ENCODE data around the gene RPUSD1. TPM values are rescaled to one million over a fixed set of nuclear protein-coding genes. Genes with fewer than 3 reads are reported as not detected.
"Not testable (repeated sequence)": the region's sequence is repeated elsewhere in the genome, so short reads cannot be mapped to it uniquely, and the experiment has no call there.

The RPUSD1 gene
- polyA plus RNA-seq, 3 donors, result 29.5 to 38.1 (median 31.5) TPM

DNA sequence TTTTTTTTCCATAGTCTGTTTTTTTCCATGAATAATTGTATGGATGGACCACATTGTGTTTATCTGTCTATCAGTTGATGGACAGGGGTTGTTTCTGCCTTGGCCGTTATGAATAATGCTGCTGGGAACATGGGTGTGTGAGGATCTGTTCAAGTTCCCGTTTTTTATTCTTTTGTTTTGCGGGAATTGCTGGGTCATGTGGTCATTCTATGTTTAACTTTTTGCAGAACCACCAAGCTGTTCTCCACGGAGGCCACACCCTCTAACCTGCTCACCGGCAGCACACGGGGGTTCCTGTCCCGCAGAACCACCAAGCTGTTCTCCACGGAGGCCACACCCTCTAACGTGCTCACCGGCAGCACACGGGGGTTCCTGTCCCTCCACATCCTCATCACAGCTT lies 33.5 kb downstream of the RPUSD1 start:
- intact Hi-C loops (cut with micrococcal nuclease), result no loop called here
- Histone ChIP-seq H3K27me3 (ENCODE audit: control insufficient read depth in 2 of 2, insufficient read depth in 2 of 2, low read length in 2 of 2) (no peaks in the 10 kb centered on the region), H3K27ac (ENCODE audit: low read depth in 1 of 2, low read length in 2 of 2) (peak overlapping the region; percentile 11 to 49), H3K4me2 (replicated peaks; ENCODE audit: extremely low read depth, low read length, poor library complexity, severe bottlenecking) (peak overlapping the region; percentile 70), H3K79me2 (ENCODE audit: insufficient read depth, low read length) (no peaks in the 10 kb centered on the region), H4K20me1 (ENCODE audit: insufficient read depth, low read length) (no peaks in the 10 kb centered on the region), H3K9ac (ENCODE audit: insufficient read depth, low read length, poor library complexity, severe bottlenecking) (no peak overlapping the region), H3K4me1 (ENCODE audit: control insufficient read depth in 1 of 2, insufficient read depth in 2 of 2, low read length in 2 of 2) (peaks cover 33 to 41% of the 10 kb centered on the region in 2 donors), H2AFZ (ENCODE audit: insufficient read depth, low read depth, low read length, poor library complexity, severe bottlenecking) (peak overlapping the region; percentile 48), H3K36me3 (replicated peaks in 1 of 2; ENCODE audit: control insufficient read depth in 1 of 2, insufficient read depth in 2 of 2, low read length in 2 of 2) (no peaks in the 10 kb centered on the region), H3K4me3 (replicated peaks in 1 of 3; ENCODE audit: low read depth in 2 of 3, low read length in 3 of 3) (peak overlapping the region in 1 of 3 experiments; percentile 68), H3K9me3 (replicated peaks in 1 of 2; ENCODE audit: control insufficient read depth in 1 of 2, insufficient read depth in 1 of 2, low read length in 2 of 2) (no peaks in the 10 kb centered on the region)
- TF ChIP-seq, protein P1, sequence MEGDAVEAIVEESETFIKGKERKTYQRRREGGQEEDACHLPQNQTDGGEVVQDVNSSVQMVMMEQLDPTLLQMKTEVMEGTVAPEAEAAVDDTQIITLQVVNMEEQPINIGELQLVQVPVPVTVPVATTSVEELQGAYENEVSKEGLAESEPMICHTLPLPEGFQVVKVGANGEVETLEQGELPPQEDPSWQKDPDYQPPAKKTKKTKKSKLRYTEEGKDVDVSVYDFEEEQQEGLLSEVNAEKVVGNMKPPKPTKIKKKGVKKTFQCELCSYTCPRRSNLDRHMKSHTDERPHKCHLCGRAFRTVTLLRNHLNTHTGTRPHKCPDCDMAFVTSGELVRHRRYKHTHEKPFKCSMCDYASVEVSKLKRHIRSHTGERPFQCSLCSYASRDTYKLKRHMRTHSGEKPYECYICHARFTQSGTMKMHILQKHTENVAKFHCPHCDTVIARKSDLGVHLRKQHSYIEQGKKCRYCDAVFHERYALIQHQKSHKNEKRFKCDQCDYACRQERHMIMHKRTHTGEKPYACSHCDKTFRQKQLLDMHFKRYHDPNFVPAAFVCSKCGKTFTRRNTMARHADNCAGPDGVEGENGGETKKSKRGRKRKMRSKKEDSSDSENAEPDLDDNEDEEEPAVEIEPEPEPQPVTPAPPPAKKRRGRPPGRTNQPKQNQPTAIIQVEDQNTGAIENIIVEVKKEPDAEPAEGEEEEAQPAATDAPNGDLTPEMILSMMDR (IDR thresholded peaks at IDR 0.05), result no peak
- peaks cover 0 to 5% (median 3%) of the 10 kb centered on the region in 7 donors for H3K9me3 Mint-ChIP-seq
- peaks cover 0 to 2% of the 10 kb centered on the region in 2 donors for H3K36me3 Mint-ChIP-seq
- H3K4me3 Mint-ChIP-seq, result peak overlapping the region; percentile 51 to 53
- 0% methylated on average over 1 of the region's 11 CpGs for WGBS (ENCODE audit: insufficient coverage)
- H3K4me1 Mint-ChIP-seq, result peaks cover 35% of the 10 kb centered on the region
- peaks cover 0 to 4% (median 1%) of the 10 kb centered on the region in 3 donors for H3K27me3 Mint-ChIP-seq (ENCODE audit: low read depth in 3 of 3)
- DNase-seq, result peak; percentile 56 to 71 (median 62)
- peak overlapping the region; percentile 26 to 77 (median 63) for H3K27ac Mint-ChIP-seq

DNA sequence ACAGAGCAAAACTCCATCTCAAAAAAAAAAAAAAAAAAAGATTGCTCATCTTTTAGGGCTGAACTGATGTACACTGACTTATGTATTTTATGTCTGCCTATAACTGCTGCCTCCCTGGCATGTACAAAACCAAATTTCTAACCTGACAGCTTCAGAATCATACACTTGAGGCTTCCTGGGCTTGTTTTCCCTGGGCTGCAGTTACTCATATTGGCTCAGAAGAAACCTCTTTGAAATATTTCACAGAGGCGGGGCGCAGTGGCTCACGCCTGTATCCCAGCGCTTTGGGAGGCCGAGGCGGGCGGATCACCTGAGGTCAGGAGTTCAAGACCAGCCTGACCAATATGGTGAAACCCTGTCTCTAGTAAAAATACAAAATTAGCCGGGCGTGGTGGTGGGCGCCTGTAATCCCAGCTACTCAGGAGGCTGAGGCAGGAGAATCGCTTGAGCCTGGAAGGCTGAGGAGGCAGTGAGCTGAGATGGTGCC lies 34.0 kb downstream of the RPUSD1 start:
- Histone ChIP-seq H3K4me2 (replicated peaks; ENCODE audit: extremely low read depth, low read length, poor library complexity, severe bottlenecking) (peak overlapping the region; percentile 70), H3K4me1 (ENCODE audit: control insufficient read depth in 1 of 2, insufficient read depth in 2 of 2, low read length in 2 of 2) (peaks cover 33 to 41% of the 10 kb centered on the region in 2 donors), H3K27ac (ENCODE audit: low read depth in 1 of 2, low read length in 2 of 2) (peak overlapping the region; percentile 9 to 49), H3K4me3 (replicated peaks in 1 of 3; ENCODE audit: low read depth in 2 of 3, low read length in 3 of 3) (peak overlapping the region in 1 of 3 experiments; percentile 68)
- intact Hi-C loops (cut with micrococcal nuclease); H3K9me3 Mint-ChIP-seq; H3K9me3 ChIP-seq (replicated peaks in 1 of 2; ENCODE audit: control insufficient read depth in 1 of 2, insufficient read depth in 1 of 2, low read length in 2 of 2); H3K36me3 Mint-ChIP-seq; H4K20me1 ChIP-seq (ENCODE audit: insufficient read depth, low read length); H3K27me3 Mint-ChIP-seq (ENCODE audit: low read depth in 3 of 3); H3K9ac ChIP-seq (ENCODE audit: insufficient read depth, low read length, poor library complexity, severe bottlenecking); DNase-seq; H2AFZ ChIP-seq (ENCODE audit: insufficient read depth, low read depth, low read length, poor library complexity, severe bottlenecking); H3K36me3 ChIP-seq (replicated peaks in 1 of 2; ENCODE audit: control insufficient read depth in 1 of 2, insufficient read depth in 2 of 2, low read length in 2 of 2); H3K27me3 ChIP-seq (ENCODE audit: control insufficient read depth in 2 of 2, insufficient read depth in 2 of 2, low read length in 2 of 2); H3K79me2 ChIP-seq (ENCODE audit: insufficient read depth, low read length): not testable (repeated sequence)
- H3K4me1 Mint-ChIP-seq, result peaks cover 35% of the 10 kb centered on the region
- peak overlapping the region in 1 of 2 donors; percentile 21 for H3K4me3 Mint-ChIP-seq
- 93% methylated on average over 6 of the region's 11 CpGs for WGBS (ENCODE audit: insufficient coverage)
- H3K27ac Mint-ChIP-seq, result peak overlapping the region in 6 of 7 donors; percentile 56 to 77 (median 64)

Data from CD14-positive monocyte (primary cell).